ENCODE data around the gene ADAT3. TPM values are rescaled to one million over a fixed set of nuclear protein-coding genes. Genes with fewer than 3 reads are reported as not detected.

Gene ADAT3
- total RNA-seq, 1 donor = 3.9 TPM

- H3K4me3 ChIP-seq (ENCODE audit: low read depth, low read length) = no peak overlapping the region
- TF ChIP-seq CTCF (IDR thresholded peaks at IDR 0.05; ENCODE audit: insufficient read depth, low read depth, low read length) = no peak
- DNase-seq (ENCODE audit: low read depth) = no peak
These were observed 38.5 kb downstream of the ADAT3 start for GRCh38 chr19:1943661-1944087.

- TF ChIP-seq CTCF (IDR thresholded peaks at IDR 0.05; ENCODE audit: insufficient read depth, low read depth, low read length) = no peak
- DNase-seq (ENCODE audit: low read depth) = no peak
- no peak overlapping the region for H3K4me3 ChIP-seq (ENCODE audit: low read depth, low read length)
These were observed 39.1 kb downstream of the ADAT3 start for GRCh38 chr19:1944088-1944915.

GRCh38 chr19:1944916-1945561 is 39.8 kb downstream of the ADAT3 start:
- DNase-seq (ENCODE audit: low read depth) = no peak
- no peak overlapping the region for H3K4me3 ChIP-seq (ENCODE audit: low read depth, low read length)
- TF ChIP-seq CTCF (IDR thresholded peaks at IDR 0.05; ENCODE audit: insufficient read depth, low read depth, low read length) = no peak

GRCh38 chr19:1945899-1946298 is 40.7 kb downstream of the ADAT3 start:
- DNase-seq (ENCODE audit: low read depth) = peak; percentile 44
- H3K4me3 ChIP-seq (ENCODE audit: low read depth, low read length) = no peak overlapping the region
- peak; percentile 65 for TF ChIP-seq CTCF (IDR thresholded peaks at IDR 0.05; ENCODE audit: insufficient read depth, low read depth, low read length)

- peak; percentile 7 for DNase-seq (ENCODE audit: low read depth)
- H3K4me3 ChIP-seq (ENCODE audit: low read depth, low read length) = no peak overlapping the region
- no peak for TF ChIP-seq CTCF (IDR thresholded peaks at IDR 0.05; ENCODE audit: insufficient read depth, low read depth, low read length)
These were observed 42.5 kb downstream of the ADAT3 start for GRCh38 chr19:1947651-1948209.

GRCh38 chr19:1949304-1950101 is 44.3 kb downstream of the ADAT3 start:
- TF ChIP-seq CTCF (IDR thresholded peaks at IDR 0.05; ENCODE audit: insufficient read depth, low read depth, low read length) = no peak
- DNase-seq (ENCODE audit: low read depth) = no peak
- H3K4me3 ChIP-seq (ENCODE audit: low read depth, low read length) = no peak overlapping the region

All from fibroblast of villous mesenchyme (primary cell).